GM21737 (cell line): ENCODE measurements around the gene DHDDS.
"Not testable (repeated sequence)": the region's sequence is repeated elsewhere in the genome, so short reads cannot be mapped to it uniquely, and the experiment has no call there.

ENCODE experiments used
- ATAC-seq: cut with Tn5 transposase; IDR thresholded peaks from one replicate; pipeline ENCODE4 v1.9.1; 2021; ENCODE audit warnings: mild to moderate bottlenecking, moderate library complexity; ENCODE audit not compliant: unreplicated experiment

Gene DHDDS

GRCh38 chr1:26474818-26475217 lies 42.7 kb downstream of the DHDDS start:
- ATAC-seq, result no peak

- no peak for ATAC-seq
Observed at GRCh38 chr1:26475989-26476388, 43.9 kb downstream of the DHDDS start.

GRCh38 chr1:26476958-26477357 lies 44.8 kb downstream of the DHDDS start:
- ATAC-seq, result no peak

GRCh38 chr1:26477446-26478152 lies 45.5 kb downstream of the DHDDS start:
- no peak for ATAC-seq

GRCh38 chr1:26478159-26478558 lies 46.0 kb downstream of the DHDDS start:
- no peak for ATAC-seq

- no peak for ATAC-seq
Observed at GRCh38 chr1:26478988-26479387, 46.9 kb downstream of the DHDDS start.

- ATAC-seq, result no peak
Observed at GRCh38 chr1:26482921-26483320, 50.8 kb downstream of the DHDDS start.

- no peak for ATAC-seq
Observed at GRCh38 chr1:26483980-26484379, 51.9 kb downstream of the DHDDS start.

GRCh38 chr1:26490155-26490554 lies 58.0 kb downstream of the DHDDS start:
- ATAC-seq, result no peak

GRCh38 chr1:26493267-26493666 lies 61.1 kb downstream of the DHDDS start:
- ATAC-seq, result no peak

GRCh38 chr1:26493938-26494337 lies 61.8 kb downstream of the DHDDS start:
- ATAC-seq, result no peak

- ATAC-seq, result no peak
Observed at GRCh38 chr1:26496861-26497260, 64.7 kb downstream of the DHDDS start.

- no peak for ATAC-seq
Observed at GRCh38 chr1:26498894-26499293, 66.8 kb downstream of the DHDDS start.

- peak; percentile 57 for ATAC-seq
Observed at GRCh38 chr1:26500488-26501175, 68.5 kb downstream of the DHDDS start.

- ATAC-seq, result not testable (repeated sequence)
Observed at GRCh38 chr1:26510711-26511110, 78.6 kb downstream of the DHDDS start.

GRCh38 chr1:26515836-26516235 lies 83.7 kb downstream of the DHDDS start:
- not testable (repeated sequence) for ATAC-seq

GRCh38 chr1:26516987-26517765 lies 85.1 kb downstream of the DHDDS start:
- no peak for ATAC-seq

- no peak for ATAC-seq
Observed at GRCh38 chr1:26517766-26518049, 85.6 kb downstream of the DHDDS start.

GRCh38 chr1:26518355-26518754 lies 86.2 kb downstream of the DHDDS start:
- ATAC-seq, result no peak

GRCh38 chr1:26520339-26520738 lies 88.2 kb downstream of the DHDDS start:
- no peak for ATAC-seq
